ENCODE measurements around the gene PECR. TPM values are rescaled to one million over a fixed set of nuclear protein-coding genes. Genes with fewer than 3 reads are reported as not detected.
A peak's percentile ranks its signal among the peaks of the same experiment; 100 is the strongest.

PECR gene
- polyA plus RNA-seq (2013) = 6.8 TPM

GRCh38 chr2:216081487-216082116, at the start of gene PECR, which contains the start of gene TMEM169:
PECR (minus strand) TSS chr2:216081809; CDS start chr2:216081741, 68 bp downstream.
TMEM169 (plus strand) TSS chr2:216081919; CDS start chr2:216095964, 14,045 bp downstream.
- WGBS (ENCODE audit: insufficient coverage) = under 1% methylated on average over 31 of the region's 44 CpGs
- ChIA-PET POLR2A (interaction anchor here (0.6 kb wide), 1 partner anchor 1328 kb away, joined by 5 read pairs; no protein-coding TSS in a partner anchor), CTCF (interaction anchor here (0.9 to 2.4 kb wide), 6 partner anchors 9 to 58 kb away, joined by 3 to 5 read pairs (median 4); no protein-coding TSS in a partner anchor)
- Histone ChIP-seq H3K36me3 (ENCODE audit: control insufficient read depth in 4 of 4, insufficient read depth in 4 of 4, low read length in 3 of 4) (no peaks in the 10 kb centered on the region), H3K4me3 (ENCODE audit: control insufficient read depth in 1 of 7, extremely low read depth in 1 of 7, insufficient read depth in 4 of 7, low read depth in 2 of 7, low read length in 6 of 7) (peak within 1 kb of the TSS; percentile 58 to 90 (median 77)), H3K27me3 (replicated peaks in 2 of 5; ENCODE audit: control insufficient read depth in 4 of 5, insufficient read depth in 5 of 5, low read length in 4 of 5) (no peaks in the 10 kb centered on the region), H3K9me3 (ENCODE audit: control extremely low read depth in 1 of 5, control insufficient read depth in 4 of 5, insufficient read depth in 2 of 5, low read depth in 1 of 5, low read length in 4 of 5) (no peaks in the 10 kb centered on the region), H3K27ac (ENCODE audit: insufficient read depth in 1 of 2, low read depth in 1 of 2, low read length in 2 of 2, poor library complexity in 1 of 2, severe bottlenecking in 2 of 2) (peak within 1 kb of the TSS in 1 of 2 experiments; percentile 12), H3K4me1 (ENCODE audit: control extremely low read depth in 1 of 4, control insufficient read depth in 4 of 4, insufficient read depth in 4 of 4, low read length in 3 of 4) (peaks cover 7 to 19% (median 16%) of the 10 kb centered on the region in 4 experiments)
- peak; percentile 49 to 75 (median 65) for DNase-seq

- H3K4me3 ChIP-seq (ENCODE audit: control insufficient read depth in 1 of 7, extremely low read depth in 1 of 7, insufficient read depth in 4 of 7, low read depth in 2 of 7, low read length in 6 of 7) = no peak overlapping the region
- no peak overlapping the region for H3K27ac ChIP-seq (ENCODE audit: insufficient read depth in 1 of 2, low read depth in 1 of 2, low read length in 2 of 2, poor library complexity in 1 of 2, severe bottlenecking in 2 of 2)
- H3K9me3 ChIP-seq (ENCODE audit: control extremely low read depth in 1 of 5, control insufficient read depth in 4 of 5, insufficient read depth in 2 of 5, low read depth in 1 of 5, low read length in 4 of 5) = no peaks in the 10 kb centered on the region
- H3K4me1 ChIP-seq (ENCODE audit: control extremely low read depth in 1 of 4, control insufficient read depth in 4 of 4, insufficient read depth in 4 of 4, low read length in 3 of 4) = no peaks in the 10 kb centered on the region
- peaks cover 39 to 95% (median 73%) of the 10 kb centered on the region in 4 experiments for H3K36me3 ChIP-seq (ENCODE audit: control insufficient read depth in 4 of 4, insufficient read depth in 4 of 4, low read length in 3 of 4)
- DNase-seq = no peak
- CTCF ChIA-PET = interaction anchor here (1.3 to 1.7 kb wide), 3 partner anchors 12 to 23 kb away, joined by 3 to 6 read pairs (median 5); no protein-coding TSS in a partner anchor
- POLR2A ChIA-PET = interaction anchor here (0.6 kb wide), 1 partner anchor 69 kb away, joined by 3 read pairs; no protein-coding TSS in a partner anchor
- no peaks in the 10 kb centered on the region for H3K27me3 ChIP-seq (replicated peaks in 2 of 5; ENCODE audit: control insufficient read depth in 4 of 5, insufficient read depth in 5 of 5, low read length in 4 of 5)
- 100% methylated on average over 3 of the region's 6 CpGs for WGBS (ENCODE audit: insufficient coverage)
Observed at GRCh38 chr2:216130346-216130971, 48.9 kb upstream of the PECR start.

DNA sequence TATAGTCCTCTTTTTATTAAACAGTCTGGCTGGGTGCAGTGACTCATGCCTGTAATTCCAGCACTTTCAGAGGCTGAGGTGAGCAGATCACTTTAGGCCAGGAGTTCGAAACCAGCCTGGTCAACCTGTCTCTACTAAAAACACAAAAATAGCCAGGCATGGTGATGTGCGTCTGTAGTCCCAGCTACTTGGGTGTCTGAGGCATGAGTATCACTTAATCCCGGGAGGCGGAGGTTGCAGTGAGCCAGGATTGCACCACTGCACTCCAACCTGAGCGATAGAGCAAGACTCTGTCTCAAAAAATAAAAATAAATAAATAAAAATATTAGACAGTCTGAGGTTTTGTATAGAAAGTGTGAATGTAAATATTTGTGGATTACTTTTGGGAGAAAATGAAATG, 45.3 kb upstream of the PECR start:
- H3K36me3 ChIP-seq (ENCODE audit: control insufficient read depth in 4 of 4, insufficient read depth in 4 of 4, low read length in 3 of 4) = peaks cover 37 to 95% (median 66%) of the 10 kb centered on the region in 4 experiments
- H3K9me3 ChIP-seq (ENCODE audit: control extremely low read depth in 1 of 5, control insufficient read depth in 4 of 5, insufficient read depth in 2 of 5, low read depth in 1 of 5, low read length in 4 of 5) = no peaks in the 10 kb centered on the region
- H3K27me3 ChIP-seq (replicated peaks in 2 of 5; ENCODE audit: control insufficient read depth in 4 of 5, insufficient read depth in 5 of 5, low read length in 4 of 5) = no peaks in the 10 kb centered on the region
- H3K4me3 ChIP-seq (ENCODE audit: control insufficient read depth in 1 of 7, extremely low read depth in 1 of 7, insufficient read depth in 4 of 7, low read depth in 2 of 7, low read length in 6 of 7) = no peak overlapping the region
- CTCF ChIA-PET = interaction anchor here (0.7 to 2.6 kb wide), 3 partner anchors 12 to 35 kb away, joined by 3 to 7 read pairs (median 3); no protein-coding TSS in a partner anchor
- DNase-seq = no peak
- no peak overlapping the region for H3K27ac ChIP-seq (ENCODE audit: insufficient read depth in 1 of 2, low read depth in 1 of 2, low read length in 2 of 2, poor library complexity in 1 of 2, severe bottlenecking in 2 of 2)
- no peaks in the 10 kb centered on the region for H3K4me1 ChIP-seq (ENCODE audit: control extremely low read depth in 1 of 4, control insufficient read depth in 4 of 4, insufficient read depth in 4 of 4, low read length in 3 of 4)
- POLR2A ChIA-PET = no interaction called here
- 92% methylated on average over 2 of the region's 5 CpGs for WGBS (ENCODE audit: insufficient coverage)

GRCh38 chr2:216121255-216121654, 39.6 kb upstream of the PECR start:
- H3K27ac ChIP-seq (ENCODE audit: insufficient read depth in 1 of 2, low read depth in 1 of 2, low read length in 2 of 2, poor library complexity in 1 of 2, severe bottlenecking in 2 of 2) = no peak overlapping the region
- no peak overlapping the region for H3K4me3 ChIP-seq (ENCODE audit: control insufficient read depth in 1 of 7, extremely low read depth in 1 of 7, insufficient read depth in 4 of 7, low read depth in 2 of 7, low read length in 6 of 7)
- no peaks in the 10 kb centered on the region for H3K9me3 ChIP-seq (ENCODE audit: control extremely low read depth in 1 of 5, control insufficient read depth in 4 of 5, insufficient read depth in 2 of 5, low read depth in 1 of 5, low read length in 4 of 5)
- H3K27me3 ChIP-seq (replicated peaks in 2 of 5; ENCODE audit: control insufficient read depth in 4 of 5, insufficient read depth in 5 of 5, low read length in 4 of 5) = no peaks in the 10 kb centered on the region
- peaks cover 0 to 19% (median 5%) of the 10 kb centered on the region in 4 experiments for H3K4me1 ChIP-seq (ENCODE audit: control extremely low read depth in 1 of 4, control insufficient read depth in 4 of 4, insufficient read depth in 4 of 4, low read length in 3 of 4)
- POLR2A ChIA-PET = interaction anchor here (0.6 kb wide), 1 partner anchor 39 kb away, joined by 3 read pairs; no protein-coding TSS in a partner anchor
- CTCF ChIA-PET = interaction anchor here (1.3 kb wide), 1 partner anchor 15 kb away, joined by 4 read pairs; no protein-coding TSS in a partner anchor
- DNase-seq = no peak
- peaks cover 33 to 95% (median 75%) of the 10 kb centered on the region in 4 experiments for H3K36me3 ChIP-seq (ENCODE audit: control insufficient read depth in 4 of 4, insufficient read depth in 4 of 4, low read length in 3 of 4)
- 100% methylated on average over 1 of the region's 3 CpGs for WGBS (ENCODE audit: insufficient coverage)

GRCh38 chr2:216119986-216120385, 38.4 kb upstream of the PECR start:
- 100% methylated on average over 1 of the region's 3 CpGs for WGBS (ENCODE audit: insufficient coverage)
- no peaks in the 10 kb centered on the region for H3K9me3 ChIP-seq (ENCODE audit: control extremely low read depth in 1 of 5, control insufficient read depth in 4 of 5, insufficient read depth in 2 of 5, low read depth in 1 of 5, low read length in 4 of 5)
- ChIA-PET POLR2A (no interaction called here), CTCF (interaction anchor here (0.6 to 2.4 kb wide), 4 partner anchors 10 to 36 kb away, joined by 4 to 10 read pairs (median 5); partner anchors contain the start of gene XRCC5)
- peaks cover 0 to 30% (median 11%) of the 10 kb centered on the region in 4 experiments for H3K4me1 ChIP-seq (ENCODE audit: control extremely low read depth in 1 of 4, control insufficient read depth in 4 of 4, insufficient read depth in 4 of 4, low read length in 3 of 4)
- no peak overlapping the region for H3K4me3 ChIP-seq (ENCODE audit: control insufficient read depth in 1 of 7, extremely low read depth in 1 of 7, insufficient read depth in 4 of 7, low read depth in 2 of 7, low read length in 6 of 7)
- H3K36me3 ChIP-seq (ENCODE audit: control insufficient read depth in 4 of 4, insufficient read depth in 4 of 4, low read length in 3 of 4) = peaks cover 29 to 93% (median 70%) of the 10 kb centered on the region in 4 experiments
- DNase-seq = no peak
- H3K27ac ChIP-seq (ENCODE audit: insufficient read depth in 1 of 2, low read depth in 1 of 2, low read length in 2 of 2, poor library complexity in 1 of 2, severe bottlenecking in 2 of 2) = no peak overlapping the region
- H3K27me3 ChIP-seq (replicated peaks in 2 of 5; ENCODE audit: control insufficient read depth in 4 of 5, insufficient read depth in 5 of 5, low read length in 4 of 5) = no peaks in the 10 kb centered on the region

DNA sequence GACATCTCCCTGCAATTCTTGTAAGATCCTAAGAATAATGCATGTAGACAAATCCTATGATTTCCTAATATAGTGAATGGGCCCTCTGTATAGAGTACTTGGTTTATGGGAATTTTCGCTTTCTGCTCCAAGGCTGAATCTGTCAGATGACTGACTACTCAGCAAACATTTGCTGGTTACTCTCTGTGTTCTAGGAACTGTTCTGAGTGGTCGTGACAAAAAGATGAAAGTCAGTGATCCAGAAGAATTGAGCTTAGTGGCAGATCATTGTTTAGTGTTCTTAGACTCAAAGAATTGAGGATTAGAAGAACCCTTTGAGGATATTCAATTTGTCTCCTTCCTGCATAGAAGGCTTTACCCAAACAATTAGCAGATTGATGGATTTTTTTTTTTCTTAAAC, 37.5 kb upstream of the PECR start:
- POLR2A ChIA-PET = no interaction called here
- CTCF ChIA-PET = interaction anchor here (0.8 to 2.4 kb wide), 5 partner anchors 8 to 22 kb away, joined by 3 to 10 read pairs (median 3); no protein-coding TSS in a partner anchor
- 100% methylated on average over 2 of the region's 2 CpGs for WGBS (ENCODE audit: insufficient coverage)

More for the DNA sequence above, 37.5 kb upstream of the PECR start:
- no peak overlapping the region for H3K27ac ChIP-seq (ENCODE audit: insufficient read depth in 1 of 2, low read depth in 1 of 2, low read length in 2 of 2, poor library complexity in 1 of 2, severe bottlenecking in 2 of 2)
- no peak overlapping the region for H3K4me3 ChIP-seq (ENCODE audit: control insufficient read depth in 1 of 7, extremely low read depth in 1 of 7, insufficient read depth in 4 of 7, low read depth in 2 of 7, low read length in 6 of 7)
- no peaks in the 10 kb centered on the region for H3K27me3 ChIP-seq (replicated peaks in 2 of 5; ENCODE audit: control insufficient read depth in 4 of 5, insufficient read depth in 5 of 5, low read length in 4 of 5)
- H3K36me3 ChIP-seq (ENCODE audit: control insufficient read depth in 4 of 4, insufficient read depth in 4 of 4, low read length in 3 of 4) = peaks cover 27 to 89% (median 67%) of the 10 kb centered on the region in 4 experiments
- H3K9me3 ChIP-seq (ENCODE audit: control extremely low read depth in 1 of 5, control insufficient read depth in 4 of 5, insufficient read depth in 2 of 5, low read depth in 1 of 5, low read length in 4 of 5) = no peaks in the 10 kb centered on the region
- DNase-seq = no peak
- peaks cover 3 to 34% (median 12%) of the 10 kb centered on the region in 4 experiments for H3K4me1 ChIP-seq (ENCODE audit: control extremely low read depth in 1 of 4, control insufficient read depth in 4 of 4, insufficient read depth in 4 of 4, low read length in 3 of 4)
